Measurements from ENCODE around the gene CACNA1A.
"Not testable (repeated sequence)": the region's sequence is repeated elsewhere in the genome, so short reads cannot be mapped to it uniquely, and the experiment has no call there.

The CACNA1A gene

DNA sequence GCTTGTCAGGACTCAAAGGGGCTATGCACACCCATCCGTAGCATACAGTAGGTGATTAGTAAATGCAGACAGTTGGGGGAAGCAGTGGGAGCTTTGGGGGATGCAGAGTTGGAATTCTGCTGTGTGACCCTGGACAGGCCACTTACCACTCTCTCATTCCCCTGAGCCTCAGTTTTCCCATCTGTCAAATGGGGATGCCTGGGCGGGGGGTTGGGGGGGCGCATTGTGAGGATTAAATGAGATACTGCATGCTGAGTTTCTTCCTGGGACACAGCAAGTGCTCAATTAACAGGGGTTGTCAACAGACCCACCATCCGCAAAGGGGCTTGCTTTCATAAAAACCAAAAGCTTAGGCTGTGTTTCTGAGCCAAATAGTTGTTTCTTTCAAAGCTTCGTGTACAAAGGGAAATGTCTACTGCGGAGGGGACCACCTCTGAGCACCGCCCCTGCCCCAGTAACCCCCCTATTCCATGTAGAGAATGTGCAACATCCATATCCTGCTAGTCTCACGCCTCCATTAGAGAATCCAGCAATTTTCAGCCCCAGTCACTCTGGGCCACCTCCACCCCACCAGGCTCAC lies 223.7 kb downstream of the CACNA1A start:
- no peak for DNase-seq

DNA sequence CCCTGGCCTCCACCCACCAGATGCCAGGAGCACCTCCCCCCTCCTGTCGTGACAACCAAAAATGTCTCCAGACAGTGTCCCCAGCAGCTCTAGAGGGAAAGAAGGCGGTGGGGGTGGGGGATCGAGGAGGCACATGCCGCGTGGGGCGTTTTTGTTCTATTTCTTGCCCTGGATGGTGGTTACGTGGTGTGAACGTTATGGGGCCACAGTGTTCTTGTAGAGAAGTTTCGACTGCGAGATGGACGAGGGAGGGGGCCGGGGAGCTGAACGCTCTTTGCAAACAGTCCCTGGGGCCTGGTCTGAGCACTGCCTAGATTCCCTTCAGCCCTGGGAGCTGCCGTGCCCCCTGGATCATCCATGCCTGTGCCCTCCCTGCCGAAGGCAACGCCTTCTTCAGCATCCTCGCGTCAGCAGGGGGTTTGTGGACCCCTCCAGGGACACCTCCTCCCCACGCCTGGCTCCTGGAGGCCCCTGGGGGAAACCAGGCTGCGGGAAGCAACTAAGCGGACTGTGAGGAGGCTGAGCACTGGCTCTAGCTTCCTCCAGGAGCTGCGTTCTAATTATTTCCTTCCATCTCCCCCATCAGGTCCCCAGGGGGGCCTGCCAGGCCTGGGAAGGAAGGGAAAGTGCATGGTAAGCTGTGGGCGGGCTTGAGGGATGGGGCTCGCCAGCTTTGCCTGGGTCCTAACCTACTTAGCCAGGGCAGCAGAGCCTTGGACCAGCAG lies 224.6 kb downstream of the CACNA1A start:
- peak in 3 of 56 donors; percentile 3 to 21 (median 9) for DNase-seq

DNA sequence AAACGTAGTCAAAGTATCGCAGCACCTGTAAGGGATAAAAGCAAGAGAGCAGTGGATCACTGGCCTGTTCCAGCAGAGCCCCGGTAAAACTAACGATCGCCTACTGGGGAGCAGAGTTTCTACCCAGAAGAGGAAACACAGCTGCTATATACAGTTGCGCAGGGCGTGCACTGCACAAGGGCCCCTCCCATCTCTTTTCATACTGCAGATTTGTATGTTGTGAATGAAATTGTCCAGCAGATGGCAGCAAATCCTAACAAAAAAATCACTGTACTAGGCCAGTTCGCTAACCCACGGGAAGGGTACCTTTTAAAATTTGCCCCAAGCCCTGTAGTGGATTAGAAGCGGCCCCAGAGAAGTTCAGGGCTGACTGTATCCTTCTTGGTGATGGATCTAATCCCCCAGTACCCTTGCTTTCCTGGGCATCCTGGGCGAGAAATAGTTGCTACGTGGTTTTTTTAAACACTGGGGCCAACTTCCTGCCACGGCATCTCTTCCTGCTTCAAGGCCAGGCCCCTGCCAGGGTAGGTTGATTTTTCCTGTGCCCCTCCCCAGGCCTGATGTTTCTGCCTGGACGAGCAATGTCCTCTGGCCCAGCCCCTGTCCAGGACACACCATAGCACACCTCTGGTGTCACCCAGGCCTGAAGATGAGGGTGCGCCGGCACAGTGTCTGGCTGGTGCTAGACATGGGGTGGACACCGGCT lies 229.0 kb downstream of the CACNA1A start:
- peak in 27 of 56 donors; percentile 2 to 55 (median 15) for DNase-seq

DNA sequence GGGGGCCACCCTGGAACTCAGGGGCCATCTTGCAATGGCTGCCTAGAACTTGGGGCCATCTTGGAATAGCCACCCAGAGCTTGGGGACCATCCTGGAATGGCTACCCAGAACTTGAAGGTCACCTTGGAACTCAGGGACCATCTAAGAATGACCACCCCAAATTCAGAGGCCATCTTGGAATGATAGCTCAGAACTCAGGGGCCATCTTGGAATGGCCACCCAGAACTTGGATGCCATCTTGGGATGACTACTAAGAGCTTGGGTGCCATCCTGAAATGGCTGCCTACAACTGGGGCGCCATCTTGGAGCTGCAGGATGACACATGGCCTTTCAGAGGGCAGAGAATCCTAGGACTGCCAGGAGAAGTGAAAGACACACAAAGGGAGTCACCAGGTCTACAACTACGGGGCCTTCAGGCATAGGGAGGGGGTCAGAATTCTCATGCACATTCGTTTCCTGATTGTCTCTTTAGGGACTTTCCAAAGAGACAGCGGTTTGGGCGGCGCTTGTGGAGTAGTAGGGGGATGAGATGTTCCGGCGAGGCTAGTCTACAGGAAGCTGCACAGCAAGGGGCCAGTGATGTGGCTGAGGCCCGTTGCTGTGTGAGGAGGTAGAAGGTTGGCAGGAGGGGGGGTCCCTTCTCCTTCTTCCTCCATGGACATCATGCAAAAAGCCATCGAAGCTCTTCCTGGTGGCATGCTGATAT lies 231.1 kb downstream of the CACNA1A start:
- no peak for DNase-seq

DNA sequence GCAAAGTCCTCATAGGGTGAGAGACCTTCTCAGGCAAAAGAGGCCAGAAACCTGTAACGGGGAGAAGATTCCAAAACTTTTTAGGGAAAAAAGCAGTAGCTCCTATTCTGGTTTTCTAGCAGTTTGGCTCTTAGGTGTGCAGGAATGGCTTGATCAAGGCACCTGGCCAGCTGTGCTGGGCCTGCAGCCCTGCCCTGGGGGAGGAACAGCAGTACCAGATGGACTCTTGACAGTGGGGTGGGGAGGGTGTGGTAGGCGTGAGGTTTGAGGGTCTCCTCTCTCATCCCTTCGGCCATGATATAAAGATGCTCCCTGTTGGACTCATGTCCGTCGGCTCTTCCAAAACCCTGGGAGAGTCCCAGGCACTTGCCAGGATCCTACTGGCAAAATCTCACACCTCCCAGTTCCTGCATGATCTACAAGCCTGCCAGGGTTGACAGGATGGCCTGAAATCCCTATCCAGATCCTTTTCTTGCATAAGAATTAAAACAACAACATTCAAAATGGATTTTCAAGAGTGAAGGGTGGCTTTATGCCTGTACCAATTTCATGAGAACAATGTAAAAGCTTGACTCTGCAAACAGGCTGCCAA lies 235.7 kb downstream of the CACNA1A start:
- DNase-seq: no peak

DNA sequence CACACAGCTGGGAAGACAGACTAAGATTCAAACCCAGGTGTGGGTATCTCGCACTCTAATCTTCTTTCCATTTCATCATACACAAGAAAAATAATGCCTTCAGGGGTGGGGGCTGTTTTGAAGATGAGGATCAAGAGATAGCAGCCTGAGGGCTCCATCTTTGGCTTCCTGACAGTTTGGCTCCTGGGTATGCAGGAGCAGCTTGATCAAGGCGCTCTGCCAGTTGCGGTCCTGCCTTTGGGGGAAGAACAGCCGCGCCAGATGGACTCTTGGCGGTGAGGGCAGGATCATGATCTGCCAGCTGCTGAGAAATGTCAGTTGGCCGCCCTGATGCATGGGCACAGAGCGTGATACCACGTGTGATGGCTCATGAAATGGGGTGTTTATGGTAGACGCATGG lies 236.9 kb downstream of the CACNA1A start:
- no peak for DNase-seq

DNA sequence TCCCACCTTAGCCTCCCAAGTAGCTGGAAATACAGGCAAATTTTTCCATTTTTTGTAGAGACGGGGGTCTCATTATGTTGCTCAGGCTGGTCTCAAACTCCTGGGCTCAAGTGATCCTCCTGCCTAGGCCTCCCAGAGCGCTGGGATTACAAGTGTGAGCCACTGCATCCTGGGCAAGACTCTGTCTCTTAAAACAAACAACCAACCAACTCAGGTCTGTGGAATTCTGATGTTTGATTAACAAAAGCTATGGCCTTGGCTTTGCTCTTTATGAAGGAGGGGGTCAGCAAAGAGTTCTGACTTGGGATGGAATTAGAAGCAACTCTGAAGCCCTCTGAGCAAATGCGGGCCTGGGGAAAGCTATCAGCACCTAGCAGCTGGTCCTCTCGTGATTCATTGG lies 238.4 kb downstream of the CACNA1A start:
- DNase-seq: no peak

DNA sequence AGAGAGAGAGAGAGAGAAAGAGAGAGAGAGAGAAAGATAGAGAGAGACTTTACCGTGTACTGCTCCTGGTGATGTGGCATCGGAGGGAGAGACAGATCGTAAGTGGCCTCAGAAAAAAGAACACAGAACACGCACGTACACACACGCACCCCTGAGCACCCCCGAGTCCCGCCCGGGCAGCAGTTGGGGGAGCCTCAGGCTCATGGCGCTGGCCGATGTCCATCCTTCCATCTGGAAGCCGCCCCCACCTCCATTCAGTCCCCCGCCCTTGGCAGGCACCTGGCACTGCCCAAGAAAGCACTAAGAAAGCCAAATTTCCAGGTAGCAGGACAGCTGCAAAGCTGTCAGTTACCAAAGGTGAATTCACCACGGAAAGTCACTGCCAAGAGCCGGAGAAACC lies 239.1 kb downstream of the CACNA1A start:
- no peak for DNase-seq

DNA sequence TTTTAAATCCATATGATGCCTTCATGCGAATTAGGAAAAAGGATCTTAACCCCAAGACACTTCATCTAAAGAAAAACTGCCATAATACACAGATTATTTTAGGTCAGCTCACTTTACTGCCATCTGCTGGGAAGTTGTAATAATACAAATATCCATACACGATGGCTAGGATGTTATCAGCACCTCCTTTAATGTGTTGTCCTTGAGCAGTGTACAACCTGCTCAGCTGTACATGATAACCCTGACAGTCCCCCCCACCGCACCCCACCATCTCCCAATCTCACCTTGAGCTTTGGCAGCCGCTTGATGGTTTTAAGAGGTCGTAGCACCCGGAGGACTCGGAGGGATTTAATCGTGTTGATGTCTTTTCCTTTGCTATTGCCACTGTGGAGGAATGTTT lies 243.8 kb downstream of the CACNA1A start:
- DNase-seq: no peak

DNA sequence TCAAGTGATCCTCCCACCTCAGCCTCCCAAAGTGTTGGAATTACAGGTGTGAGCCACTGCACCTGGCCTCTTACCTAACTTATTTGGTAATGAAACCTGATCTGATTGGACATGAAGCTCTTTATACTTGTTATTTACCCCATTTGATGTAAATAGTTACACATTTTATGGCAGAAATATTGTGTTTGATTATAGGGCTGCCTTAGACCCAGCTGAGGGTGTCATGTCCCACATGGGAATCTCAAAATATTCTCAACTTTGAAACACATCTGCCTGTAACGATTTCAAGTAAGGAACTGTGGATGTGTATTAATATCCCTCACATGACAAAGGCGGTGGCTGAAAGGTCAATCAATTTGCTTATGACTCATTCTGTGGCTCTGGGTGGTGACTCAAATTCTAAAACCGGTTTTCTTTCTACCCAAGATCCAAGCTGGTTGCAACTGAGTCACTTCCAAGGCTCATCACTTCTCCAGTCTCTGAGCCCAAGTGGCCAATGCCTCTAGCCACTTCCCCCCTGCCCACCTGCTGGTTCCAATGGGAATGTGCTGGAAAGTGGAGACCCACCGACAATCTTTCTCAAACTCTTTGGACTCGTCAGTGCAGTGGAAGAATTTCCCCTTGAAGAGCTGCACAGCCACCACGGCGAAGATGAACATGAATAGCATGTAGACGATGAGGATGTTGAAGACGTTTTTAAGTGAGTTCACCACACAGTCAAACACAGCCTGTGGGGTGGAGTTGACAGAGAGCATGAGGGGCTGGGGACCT lies 245.2 kb downstream of the CACNA1A start:
- DNase-seq: no peak

DNA sequence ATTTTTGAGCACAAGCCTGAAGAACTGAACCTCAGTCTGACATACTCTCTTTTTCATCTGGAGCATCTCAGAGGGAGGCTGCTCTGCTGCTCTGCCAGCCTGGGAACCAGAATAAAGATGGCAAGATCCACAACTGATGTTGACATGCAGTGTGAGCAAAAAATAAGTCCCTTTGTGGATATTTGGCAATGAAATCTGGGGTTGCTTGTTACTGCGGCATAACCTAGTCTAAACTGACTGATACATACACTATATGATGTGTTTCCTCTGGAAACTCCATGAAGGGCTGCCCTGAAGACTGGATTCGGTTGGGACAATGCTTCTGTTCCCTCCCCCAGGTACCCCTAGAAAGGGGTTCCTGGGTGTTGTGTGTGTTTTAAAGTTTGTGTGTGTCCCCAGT lies 249.4 kb downstream of the CACNA1A start:
- no peak for DNase-seq

DNA sequence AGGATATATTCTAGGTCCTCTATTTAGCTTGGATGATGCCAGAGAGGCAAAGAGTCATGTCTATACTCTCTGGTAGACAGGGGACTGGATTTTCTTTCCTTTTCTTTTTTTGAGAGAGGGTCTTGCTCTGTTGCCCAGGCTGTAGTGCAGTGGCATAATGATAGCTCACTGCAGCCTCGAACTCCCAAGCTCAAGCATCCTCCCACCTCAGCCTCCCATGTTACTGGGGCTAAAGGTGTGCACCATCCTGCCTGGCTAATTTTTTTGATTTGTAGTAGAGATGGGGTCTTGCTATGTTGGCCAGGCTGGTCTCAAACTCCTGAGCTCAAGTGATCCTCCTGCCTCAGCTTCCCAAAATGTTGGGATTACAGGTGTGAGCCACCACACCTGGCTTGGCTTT lies 249.9 kb downstream of the CACNA1A start:
- DNase-seq: not testable (repeated sequence)

DNA sequence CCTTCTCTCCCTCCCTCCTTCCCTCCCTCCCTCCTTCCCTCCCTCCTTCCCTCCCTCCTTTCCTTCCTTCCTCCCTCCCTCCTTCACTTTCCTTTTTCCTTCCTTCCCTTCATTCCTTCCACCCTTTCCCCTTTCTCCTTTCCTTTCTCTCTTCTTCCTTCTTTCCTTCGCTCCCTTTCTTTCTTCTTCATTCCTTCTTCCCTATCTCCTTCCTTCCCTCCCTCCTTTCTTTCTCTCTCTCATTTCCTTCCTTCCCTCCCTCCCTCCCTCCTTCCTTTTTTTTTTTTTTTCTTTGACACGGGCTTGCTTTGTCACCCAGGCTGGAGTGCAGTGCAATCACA lies 250.6 kb downstream of the CACNA1A start:
- no peak for DNase-seq

DNA sequence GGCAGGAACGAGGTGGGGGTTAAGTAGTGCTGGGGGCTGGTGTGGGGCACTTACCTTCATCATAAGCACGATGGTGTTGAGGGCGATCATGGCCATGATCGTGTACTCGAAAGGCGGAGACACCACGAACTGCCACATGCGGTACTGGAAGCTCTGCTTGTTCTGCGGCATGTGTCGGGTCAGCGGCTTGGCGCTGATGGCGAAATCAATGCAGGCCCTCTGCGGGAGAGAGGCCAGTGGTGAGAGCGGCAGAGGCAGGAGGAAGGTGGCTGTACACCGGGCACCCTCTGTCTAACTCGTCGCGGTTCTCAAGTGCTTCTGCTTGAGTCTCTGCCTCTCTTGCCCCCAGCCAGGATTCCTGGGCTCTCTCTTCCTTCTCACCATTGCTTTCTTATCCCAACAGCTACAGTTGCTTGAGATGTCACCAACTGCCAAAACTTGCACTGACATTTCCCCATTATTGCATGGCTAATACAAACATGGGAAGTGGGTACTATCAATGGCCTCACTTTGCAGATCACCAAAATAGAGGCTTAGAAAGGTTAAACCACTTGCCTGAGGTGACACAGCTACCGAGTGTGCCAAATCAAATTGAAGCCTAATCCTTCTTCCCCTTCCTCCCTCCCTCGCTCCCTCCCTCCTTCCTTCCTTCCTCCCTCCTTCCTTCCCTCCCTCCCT lies 251.1 kb downstream of the CACNA1A start:
- DNase-seq: no peak

DNA sequence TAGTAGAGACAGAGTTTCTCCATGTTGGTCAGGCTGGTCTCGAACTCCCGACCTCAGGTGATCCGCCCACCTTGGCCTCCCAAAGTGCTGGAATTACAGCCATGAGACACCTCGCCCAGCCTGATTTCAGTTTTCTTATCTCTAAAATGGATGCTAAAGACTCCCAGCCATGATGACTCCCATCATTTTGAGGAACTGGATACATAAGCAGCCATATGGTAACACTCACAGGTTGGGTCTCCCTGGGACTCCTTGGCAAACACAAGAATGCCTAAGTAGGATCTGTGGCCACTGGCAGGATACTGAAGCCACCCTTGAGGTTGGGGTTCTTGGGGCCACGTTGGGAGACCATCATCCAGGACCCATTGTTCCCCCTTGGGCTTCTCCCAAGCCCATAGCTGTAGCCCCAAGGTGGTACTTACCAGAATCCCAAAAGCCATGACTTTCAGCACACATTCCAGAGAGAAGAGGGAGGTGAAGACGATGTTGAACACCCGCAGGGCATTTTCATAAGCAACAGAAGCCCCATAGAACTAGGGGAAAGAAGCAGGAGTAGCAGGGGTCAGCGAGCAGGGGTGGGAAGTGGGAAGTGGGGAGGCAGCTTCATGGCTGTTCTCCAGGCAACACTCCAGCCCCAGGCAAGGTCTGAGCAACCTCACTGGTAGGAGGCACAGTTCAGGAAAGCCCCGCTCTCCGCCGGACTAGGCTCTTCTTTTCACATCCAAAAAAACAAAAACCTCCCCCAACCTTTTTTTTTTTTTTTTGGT lies 253.5 kb downstream of the CACNA1A start:
- no peak for DNase-seq

DNA sequence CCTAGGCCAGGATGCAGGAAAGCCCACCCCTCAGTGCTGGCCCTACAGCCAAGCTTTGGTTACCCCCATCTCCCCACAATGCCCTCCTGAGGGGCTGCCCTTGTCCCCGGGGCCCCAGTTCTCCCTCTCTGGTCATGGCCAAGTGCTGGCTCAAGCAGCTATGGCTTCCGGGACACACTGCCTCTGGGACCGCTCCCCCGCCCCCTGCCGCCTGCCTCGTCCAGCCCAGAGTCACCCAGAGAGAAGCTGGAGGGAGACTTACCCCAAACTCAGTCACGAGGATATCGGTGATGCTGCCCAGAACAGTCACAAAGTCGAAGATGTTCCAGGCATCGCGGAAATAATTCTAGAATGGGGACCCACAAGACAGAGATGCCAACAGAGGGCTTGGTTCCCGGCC lies 261.4 kb downstream of the CACNA1A start:
- no peak for DNase-seq

DNA sequence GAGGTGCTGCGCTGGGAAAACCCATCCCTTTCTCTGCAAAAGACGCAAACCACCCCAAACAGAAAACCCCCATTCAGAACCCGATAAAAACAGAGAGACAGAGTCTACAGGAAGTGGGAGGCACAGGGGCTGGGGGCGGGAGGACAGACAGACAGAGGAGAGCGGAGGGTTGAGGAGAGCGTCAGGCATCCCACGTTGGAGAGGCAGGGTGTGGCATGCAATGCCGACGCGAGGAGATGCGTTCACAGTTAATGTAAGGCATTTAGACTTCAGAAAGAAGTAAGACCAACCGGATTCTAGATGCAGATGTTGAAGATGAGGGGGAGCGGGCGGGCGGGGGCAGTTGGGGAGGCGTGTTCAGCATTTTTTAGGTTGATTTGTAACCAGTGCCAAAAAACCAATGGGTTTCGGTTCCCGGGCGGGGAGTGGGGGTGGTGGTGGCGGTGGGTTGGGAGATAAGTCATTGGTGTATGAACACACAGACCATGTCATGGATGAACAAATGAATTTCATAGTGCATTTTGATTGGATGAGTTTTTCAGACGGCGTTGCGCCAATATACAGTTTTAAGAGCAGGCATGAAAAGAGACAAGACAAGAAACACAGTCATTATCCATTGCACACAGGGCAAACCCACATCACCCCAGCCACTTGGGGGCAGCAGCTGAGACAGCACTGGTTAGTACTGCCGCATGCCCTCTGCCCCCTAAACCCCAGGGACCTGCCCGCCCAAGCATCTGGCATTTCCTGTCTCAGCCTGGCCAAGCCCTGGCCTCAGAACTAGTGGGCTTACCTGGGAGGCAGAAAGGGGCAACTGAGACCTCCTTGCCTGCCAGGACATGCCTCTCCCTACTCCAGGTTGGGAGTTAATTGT lies 264.8 kb downstream of the CACNA1A start:
- DNase-seq: peak in 31 of 56 donors; percentile 4 to 81 (median 47)

DNA sequence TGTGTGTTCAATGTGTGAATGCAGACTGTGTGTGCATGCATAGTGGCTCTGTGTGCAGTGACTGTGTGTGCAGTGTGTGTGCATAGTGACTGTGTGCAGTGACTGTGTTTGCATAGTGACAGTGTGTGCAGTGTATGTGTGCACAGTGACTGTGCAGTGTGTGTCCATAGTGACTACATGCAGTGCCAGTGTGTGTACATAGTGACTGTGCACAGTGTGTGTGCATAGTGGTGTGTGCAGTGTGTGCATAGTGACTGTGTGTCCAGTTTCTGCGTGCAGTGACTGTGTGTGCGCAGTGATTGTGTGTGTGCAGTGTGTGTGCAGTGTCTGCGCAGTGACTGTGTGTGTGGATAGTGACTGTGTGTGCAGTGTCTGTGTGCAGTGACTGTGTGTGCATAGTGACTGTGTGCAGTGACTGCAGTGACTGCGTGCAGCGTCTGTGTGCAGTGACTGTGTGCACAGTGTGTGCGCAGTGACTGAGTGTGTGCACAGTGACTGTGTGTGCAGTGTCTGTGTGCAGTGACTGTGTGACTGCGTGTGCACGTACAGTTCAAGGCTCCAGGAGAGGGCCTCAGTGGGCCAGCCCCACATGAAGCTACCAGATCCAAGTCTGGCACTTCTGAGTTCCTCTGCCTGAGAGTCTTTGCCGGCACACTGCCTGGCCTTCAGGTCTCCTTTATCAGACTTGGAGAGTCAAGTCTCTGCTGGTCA lies 265.8 kb downstream of the CACNA1A start:
- peak in 2 of 56 donors; percentile 1 to 28 for DNase-seq

Data from nucleus accumbens (tissue), 56 donors.